Immature natural killer cell (primary cell): ENCODE results near the gene TSKU. TPM values are rescaled to one million over a fixed set of nuclear protein-coding genes. Genes with fewer than 3 reads are reported as not detected.
"Not testable (repeated sequence)": the region's sequence is repeated elsewhere in the genome, so short reads cannot be mapped to it uniquely, and the experiment has no call there.

ENCODE experiments used
- DNase-seq, 3 donors: peaks; one replicate each; pipeline ENCODE4 v3.0.0; 2022; ENCODE audit warnings: mixed read lengths in 1 of 3
- H3K27ac Mint-ChIP-seq, 6 donors: one replicate each; pipeline ENCODE4 v1.8.0; 2020; ENCODE audit warnings: mixed read lengths in 6 of 6, mild to moderate bottlenecking in 5 of 6, inconsistent platforms in 4 of 6, moderate library complexity in 3 of 6
- H3K27me3 Mint-ChIP-seq, 3 donors: one replicate each; pipeline ENCODE4 v1.8.0; 2020 to 2021; ENCODE audit warnings: low read depth in 3 of 3, mild to moderate bottlenecking in 3 of 3, mixed read lengths in 3 of 3, moderate library complexity in 3 of 3, inconsistent platforms in 1 of 3
- H3K36me3 Mint-ChIP-seq, 3 donors: one replicate each; pipeline ENCODE4 v1.8.0; 2020; ENCODE audit warnings: mixed read lengths in 3 of 3, inconsistent platforms in 2 of 3, mild to moderate bottlenecking in 2 of 3
- H3K4me1 Mint-ChIP-seq, 2 donors: one replicate each; pipeline ENCODE4 v1.8.0; 2020; ENCODE audit warnings: inconsistent platforms in 2 of 2, mild to moderate bottlenecking in 2 of 2, mixed read lengths in 2 of 2, moderate library complexity in 1 of 2
- H3K4me3 Mint-ChIP-seq, 5 donors: one replicate each; pipeline ENCODE4 v1.8.0; 2020; ENCODE audit warnings: mild to moderate bottlenecking in 5 of 5, mixed read lengths in 5 of 5, inconsistent platforms in 3 of 5, moderate library complexity in 3 of 5
- H3K9me3 Mint-ChIP-seq, 6 donors: one replicate each; pipeline ENCODE4 v1.8.0; 2020; ENCODE audit warnings: mild to moderate bottlenecking in 6 of 6, mixed read lengths in 6 of 6, inconsistent platforms in 4 of 6, moderate library complexity in 3 of 6
- polyA plus RNA-seq, 3 donors: library from polyadenylated mRNA; unstranded; fragments of 300-500 nt; fragmentation: Illumina TruSeq; gene quantifications; one replicate each; pipeline ENCODE4 v1.2.3, GENCODE V29; 2021

The TSKU gene
- polyA plus RNA-seq, 3 donors from 2014 or later: not detected

DNA sequence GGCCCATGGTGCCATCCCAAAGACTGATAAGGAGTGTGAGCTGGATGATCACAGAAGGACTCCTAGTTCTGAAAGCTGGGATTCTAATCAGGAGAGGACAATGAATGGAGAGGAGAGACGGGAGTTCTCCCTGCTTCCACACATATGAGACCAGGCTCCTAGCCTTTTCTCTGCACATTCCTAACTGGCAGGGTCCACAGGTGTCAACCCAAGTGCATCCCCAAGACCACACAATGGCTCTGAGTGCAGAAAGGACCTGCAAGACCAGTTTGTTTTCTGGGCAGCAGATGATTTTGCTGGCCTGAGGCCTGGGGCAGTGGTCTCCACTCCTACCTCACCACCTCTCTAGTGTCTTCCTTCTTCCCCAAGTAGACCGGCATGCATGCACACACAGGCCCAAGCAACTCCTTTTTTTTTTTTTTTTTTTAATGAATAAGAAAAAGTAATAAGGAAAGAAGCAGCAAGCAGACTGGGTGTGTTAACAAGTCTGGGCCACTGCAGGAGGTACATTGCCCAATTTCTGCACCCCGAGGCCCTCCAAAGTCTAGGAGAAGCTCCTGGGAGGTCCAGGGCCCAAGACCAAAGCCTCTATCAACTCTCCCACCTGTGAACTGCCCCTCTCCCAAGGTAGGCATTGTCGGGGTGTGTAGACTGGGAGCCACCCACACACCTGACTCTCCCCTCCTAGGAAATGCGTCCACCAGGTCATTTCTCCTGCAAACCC, 1.2 kb upstream of the TSKU start:
- Mint-ChIP-seq H3K36me3 (peaks cover 0 to 5% (median 5%) of the 10 kb centered on the region in 3 donors), H3K4me3 (no peak overlapping the region), H3K27me3 (peaks cover 13 to 22% (median 17%) of the 10 kb centered on the region in 3 donors)

DNA sequence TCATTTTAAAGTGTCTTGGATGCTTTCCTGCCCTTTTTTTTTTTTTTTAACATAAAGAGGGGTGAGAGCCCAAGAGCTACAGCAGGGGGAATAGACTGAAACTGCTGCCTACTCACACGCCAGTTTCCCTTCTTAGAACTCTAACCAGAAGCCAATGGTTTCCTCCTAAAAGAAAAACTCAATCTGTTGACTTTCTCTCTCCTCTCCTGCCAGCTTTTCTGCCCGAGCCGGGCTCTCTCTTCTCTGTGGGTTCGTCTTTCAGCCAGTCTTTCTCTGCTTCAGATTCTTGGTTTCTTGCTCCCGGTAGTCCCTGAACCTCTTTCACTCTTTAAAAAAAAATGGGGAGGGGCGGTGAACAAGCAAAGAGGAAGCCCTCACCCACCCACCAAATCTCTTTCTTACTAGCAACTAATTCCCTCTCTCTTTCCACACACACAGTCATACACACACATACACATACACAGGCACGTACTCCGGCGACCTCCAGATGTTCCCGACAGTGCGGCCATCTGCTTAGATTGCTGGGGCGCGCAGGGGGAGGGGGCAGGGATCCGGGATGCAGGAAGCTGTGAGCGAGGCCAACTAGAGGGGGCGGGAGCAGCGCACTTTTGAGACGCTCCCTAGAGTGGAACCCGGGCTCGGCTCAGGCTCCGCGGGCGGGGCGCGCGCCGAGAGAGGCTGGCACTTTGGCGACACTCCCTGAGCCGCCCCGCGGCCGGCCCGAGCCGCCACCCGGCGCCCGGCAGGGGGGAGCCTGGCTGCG, 444 bp upstream of the TSKU start:
- peak overlapping the region; percentile 46 to 70 (median 63) for H3K4me3 Mint-ChIP-seq
- H3K27me3 Mint-ChIP-seq: peaks cover 13 to 22% (median 16%) of the 10 kb centered on the region in 3 donors
- DNase-seq: no peak
- H3K4me1 Mint-ChIP-seq: peaks cover 6 to 9% of the 10 kb centered on the region in 2 donors
- no peak overlapping the region for H3K27ac Mint-ChIP-seq
- H3K36me3 Mint-ChIP-seq: no peaks in the 10 kb centered on the region
- peaks cover 0 to 4% (median 1%) of the 10 kb centered on the region in 6 donors for H3K9me3 Mint-ChIP-seq

More for the DNA sequence above, 1.2 kb upstream of the TSKU start:
- H3K4me1 Mint-ChIP-seq: peaks cover 6 to 9% of the 10 kb centered on the region in 2 donors
- DNase-seq: no peak
- peaks cover 5 to 11% (median 8%) of the 10 kb centered on the region in 6 donors for H3K9me3 Mint-ChIP-seq
- no peak overlapping the region for H3K27ac Mint-ChIP-seq

DNA sequence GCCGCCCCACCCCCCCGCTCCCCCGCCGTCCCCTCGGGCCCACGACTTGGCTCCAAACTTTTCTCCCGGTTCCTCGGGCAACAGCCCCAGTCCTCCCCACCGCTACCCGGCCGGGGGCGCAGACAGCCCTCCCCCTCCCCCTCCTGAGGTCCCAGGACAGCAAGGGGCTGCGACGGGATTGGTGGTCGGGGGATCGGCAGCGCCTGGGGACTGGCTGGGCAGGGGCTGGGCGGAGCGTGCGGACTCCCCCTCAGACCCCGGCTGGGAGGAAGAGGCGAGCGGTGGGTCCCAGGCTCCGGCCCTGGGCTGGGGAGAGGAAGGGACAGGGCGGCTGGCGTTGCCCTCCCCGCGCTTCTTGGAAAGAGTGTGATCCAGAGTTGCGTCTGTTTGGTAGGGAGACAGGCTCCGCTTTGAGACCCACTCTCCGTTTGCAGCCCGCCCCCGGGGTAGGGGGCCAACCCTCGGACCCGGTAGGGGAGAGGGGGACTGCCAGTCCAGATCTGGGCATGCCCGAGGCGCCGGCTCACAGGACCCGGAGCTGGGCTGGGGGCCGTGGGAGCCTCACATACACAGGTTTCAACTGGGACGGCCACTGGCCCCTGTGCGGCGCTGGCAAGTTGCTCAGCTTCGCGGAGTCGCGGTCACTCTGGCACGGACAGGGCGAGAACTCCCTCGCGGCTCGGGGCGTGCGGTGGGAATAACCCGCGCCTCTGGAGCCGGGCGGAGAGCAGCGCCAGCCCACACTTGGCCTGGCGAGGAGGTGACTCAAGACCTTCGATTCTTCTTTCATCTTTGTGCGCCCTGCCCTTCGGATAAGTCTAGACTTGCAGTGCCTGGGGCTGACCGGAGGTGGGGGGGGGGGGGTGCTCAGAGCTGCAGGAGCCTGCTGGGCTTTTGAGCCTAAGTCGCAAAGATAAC, 999 bp downstream of the TSKU start:
- peaks cover 11 to 20% (median 12%) of the 10 kb centered on the region in 3 donors for H3K27me3 Mint-ChIP-seq
- H3K4me3 Mint-ChIP-seq: peak overlapping the region in 1 of 5 donors; percentile 18
- H3K4me1 Mint-ChIP-seq: peaks cover 6 to 9% of the 10 kb centered on the region in 2 donors
- DNase-seq: no peak
- H3K27ac Mint-ChIP-seq: no peak overlapping the region
- no peaks in the 10 kb centered on the region for H3K9me3 Mint-ChIP-seq
- H3K36me3 Mint-ChIP-seq: no peaks in the 10 kb centered on the region

DNA sequence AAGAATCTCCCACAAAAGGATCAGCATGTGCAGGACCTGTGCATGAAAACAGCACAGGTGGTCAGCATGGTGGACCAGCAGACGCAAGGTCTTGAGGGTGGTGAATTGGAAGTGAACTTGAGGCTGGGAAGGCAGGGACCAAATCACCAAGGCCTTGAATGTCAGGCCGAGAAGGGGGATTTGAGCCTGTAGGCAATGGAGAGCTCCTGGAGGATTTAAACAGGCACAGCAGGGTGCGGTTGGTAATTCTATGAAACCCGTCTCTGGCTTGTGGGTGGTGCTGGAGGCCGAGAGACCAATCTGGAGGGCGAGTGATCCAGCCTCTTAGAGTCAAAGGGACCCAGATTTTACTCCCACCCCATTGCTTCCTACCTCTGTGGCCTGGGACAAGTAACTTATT, 2.4 kb downstream of the TSKU start:
- Mint-ChIP-seq H3K27ac (no peak overlapping the region), H3K4me3 (peak overlapping the region in 2 of 5 donors; percentile 8 to 18), H3K27me3 (peaks cover 7 to 23% (median 11%) of the 10 kb centered on the region in 3 donors), H3K36me3 (no peaks in the 10 kb centered on the region), H3K4me1 (peaks cover 6 to 9% of the 10 kb centered on the region in 2 donors), H3K9me3 (no peaks in the 10 kb centered on the region)
- DNase-seq: no peak

DNA sequence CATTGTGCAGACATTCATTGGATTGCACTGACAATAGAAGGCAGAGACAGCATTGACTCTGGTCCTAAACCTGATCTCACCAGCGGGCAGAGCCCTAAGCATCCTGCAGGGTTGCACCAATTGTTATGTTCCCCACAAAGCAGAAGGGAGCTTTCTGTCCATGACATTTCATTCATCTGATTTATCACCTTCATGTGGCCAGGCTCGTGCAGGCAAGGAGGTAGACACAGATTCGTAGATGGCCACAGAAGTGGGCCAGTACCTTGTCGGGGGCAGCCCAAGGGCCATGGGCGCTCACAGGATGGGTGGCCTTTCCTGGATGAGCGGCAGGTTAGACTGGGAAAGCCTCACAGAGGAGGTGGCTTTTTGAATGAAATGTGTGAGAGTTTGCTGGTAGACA, 2.9 kb downstream of the TSKU start:
- no peak for DNase-seq
- H3K4me3 Mint-ChIP-seq: peak overlapping the region in 2 of 5 donors; percentile 8 to 18
- no peak overlapping the region for H3K27ac Mint-ChIP-seq
- peaks cover 6 to 23% (median 11%) of the 10 kb centered on the region in 3 donors for H3K27me3 Mint-ChIP-seq
- no peaks in the 10 kb centered on the region for H3K36me3 Mint-ChIP-seq
- H3K4me1 Mint-ChIP-seq: peaks cover 6 to 9% of the 10 kb centered on the region in 2 donors
- H3K9me3 Mint-ChIP-seq: no peaks in the 10 kb centered on the region

DNA sequence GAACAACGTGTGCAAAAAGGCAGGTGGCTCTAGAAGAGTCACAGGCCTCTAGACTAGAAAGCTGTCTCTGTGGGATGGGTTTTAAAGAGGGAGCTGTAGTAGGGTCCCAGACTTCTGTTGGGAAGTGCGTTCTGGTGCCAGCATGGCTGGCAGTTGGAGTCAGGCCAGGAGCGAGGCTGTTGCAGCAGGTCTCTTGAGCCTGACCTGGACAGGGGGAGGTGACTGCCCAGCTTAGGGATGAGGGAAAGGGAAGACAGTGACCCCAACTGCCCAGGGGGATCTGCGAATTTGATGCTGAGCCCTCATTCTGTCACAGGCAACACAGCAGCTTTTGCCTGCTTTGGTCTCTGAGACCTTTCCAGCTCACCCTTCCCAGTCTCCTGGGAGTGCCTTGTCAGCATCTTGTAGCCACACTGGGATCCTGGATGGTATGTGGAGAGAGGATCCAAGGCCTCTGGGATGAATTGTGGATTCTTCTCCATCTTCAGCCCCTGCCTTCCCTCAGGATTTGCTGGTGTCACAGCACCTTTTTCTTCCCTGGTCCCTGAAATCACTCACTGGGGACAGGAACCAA, 3.4 kb downstream of the TSKU start:
- Mint-ChIP-seq H3K4me3 (no peak overlapping the region), H3K27ac (no peak overlapping the region), H3K27me3 (peaks cover 4 to 23% (median 11%) of the 10 kb centered on the region in 3 donors), H3K4me1 (peaks cover 6 to 9% of the 10 kb centered on the region in 2 donors), H3K9me3 (no peaks in the 10 kb centered on the region), H3K36me3 (no peaks in the 10 kb centered on the region)
- no peak for DNase-seq

DNA sequence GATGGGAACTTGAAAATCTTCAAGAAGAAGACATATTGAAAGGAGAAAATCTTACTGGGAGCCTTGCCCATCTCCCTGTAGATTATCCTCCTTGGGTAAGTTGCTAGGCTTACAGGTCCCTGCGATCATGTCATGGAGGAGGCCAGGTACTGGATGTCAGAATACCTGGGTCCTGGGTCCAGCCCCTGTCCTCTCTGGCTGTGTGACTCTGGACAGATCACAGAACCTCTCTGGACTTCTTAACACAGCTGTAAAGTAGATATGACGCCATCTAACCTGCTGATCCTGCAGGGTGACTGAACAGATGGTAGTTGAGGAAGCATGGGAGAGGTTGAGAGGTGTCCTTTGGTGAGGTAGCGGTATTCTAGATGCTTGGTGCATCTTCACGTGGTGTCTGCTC, 4.1 kb downstream of the TSKU start:
- H3K27ac Mint-ChIP-seq: no peak overlapping the region
- no peaks in the 10 kb centered on the region for H3K9me3 Mint-ChIP-seq
- no peaks in the 10 kb centered on the region for H3K36me3 Mint-ChIP-seq
- DNase-seq: no peak
- peaks cover 4 to 21% (median 4%) of the 10 kb centered on the region in 3 donors for H3K27me3 Mint-ChIP-seq
- H3K4me1 Mint-ChIP-seq: peaks cover 6 to 9% of the 10 kb centered on the region in 2 donors
- H3K4me3 Mint-ChIP-seq: no peak overlapping the region

DNA sequence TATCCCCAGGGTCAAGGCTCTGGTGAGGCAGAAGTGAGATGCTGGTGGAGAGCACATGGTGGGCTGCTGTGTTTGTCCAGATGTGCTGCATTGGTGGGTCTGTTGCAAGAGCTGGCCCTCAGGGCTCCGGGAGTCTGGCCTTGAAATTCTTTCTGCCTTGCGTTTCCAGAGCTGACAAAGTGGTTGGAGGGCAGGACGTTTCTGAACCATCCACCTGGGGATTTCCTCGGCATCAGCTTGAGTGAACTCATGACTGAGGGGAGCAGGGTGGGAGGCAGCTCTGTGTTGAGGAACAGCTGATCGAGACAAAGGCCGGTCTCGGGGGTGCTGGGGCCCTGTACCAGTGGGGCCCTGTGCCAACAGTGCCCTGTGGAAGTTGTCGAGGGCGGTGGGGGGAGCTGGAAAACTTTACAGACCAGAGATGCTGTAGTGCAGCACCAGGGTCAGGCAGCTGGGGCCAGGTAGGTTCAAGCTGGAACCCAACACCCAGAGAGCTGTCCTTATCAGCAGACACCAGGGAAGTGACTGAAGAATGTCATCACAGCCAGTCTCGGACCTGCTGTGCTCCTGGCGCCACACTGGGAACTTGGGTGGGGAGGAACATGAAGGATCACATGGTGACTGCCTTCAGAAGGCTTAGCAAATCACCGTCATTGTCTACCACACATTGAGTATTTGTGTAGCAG, 4.9 kb downstream of the TSKU start:
- H3K9me3 Mint-ChIP-seq: no peaks in the 10 kb centered on the region
- peaks cover 0 to 4% of the 10 kb centered on the region in 2 donors for H3K4me1 Mint-ChIP-seq
- H3K4me3 Mint-ChIP-seq: no peak overlapping the region
- no peak for DNase-seq
- no peaks in the 10 kb centered on the region for H3K36me3 Mint-ChIP-seq
- no peak overlapping the region for H3K27ac Mint-ChIP-seq
- H3K27me3 Mint-ChIP-seq: peaks cover 3 to 16% (median 4%) of the 10 kb centered on the region in 3 donors

DNA sequence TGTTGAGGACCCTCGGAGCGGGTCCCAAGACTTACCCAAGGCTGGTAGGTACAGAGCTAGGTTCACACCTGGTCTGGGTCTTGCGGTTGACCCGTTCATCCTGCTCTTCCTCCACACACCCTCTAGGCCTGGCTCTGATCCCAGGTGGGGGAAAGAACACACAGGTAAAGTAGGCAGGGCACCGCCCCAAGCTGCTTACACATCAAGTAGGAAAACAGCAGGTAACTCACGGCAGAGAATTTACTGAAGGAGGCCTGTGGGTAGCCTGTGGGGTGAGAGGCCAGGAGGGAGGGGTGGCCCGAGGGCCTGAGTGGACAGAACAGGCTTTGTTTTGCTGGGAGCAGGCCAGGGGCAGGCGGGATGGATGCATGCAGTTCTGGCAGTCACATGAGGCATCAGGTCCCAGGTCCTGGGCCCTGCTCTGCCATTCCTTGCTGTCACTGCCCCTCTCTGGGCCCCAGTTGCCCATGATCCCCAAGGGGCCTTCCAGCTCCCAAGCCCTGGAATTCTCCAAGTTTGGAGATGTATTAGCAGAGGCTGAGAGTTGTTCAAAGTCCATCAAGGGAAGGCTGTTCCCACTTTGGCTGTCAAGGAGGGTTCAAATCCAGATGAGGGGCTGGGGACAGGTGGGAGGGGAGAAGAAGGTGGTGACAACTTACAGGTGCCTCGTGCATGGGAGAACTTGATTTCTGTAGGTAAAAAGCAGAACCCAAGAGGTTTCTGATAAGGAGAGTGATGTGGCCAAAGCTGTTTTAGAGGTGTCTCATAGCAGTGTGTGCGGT, 5.7 kb downstream of the TSKU start:
- no peak for DNase-seq
- Mint-ChIP-seq H3K4me1 (peaks cover 0 to 4% of the 10 kb centered on the region in 2 donors), H3K27ac (no peak overlapping the region), H3K36me3 (no peaks in the 10 kb centered on the region), H3K9me3 (no peaks in the 10 kb centered on the region), H3K27me3 (peaks cover 3 to 16% (median 4%) of the 10 kb centered on the region in 3 donors), H3K4me3 (no peak overlapping the region)

DNA sequence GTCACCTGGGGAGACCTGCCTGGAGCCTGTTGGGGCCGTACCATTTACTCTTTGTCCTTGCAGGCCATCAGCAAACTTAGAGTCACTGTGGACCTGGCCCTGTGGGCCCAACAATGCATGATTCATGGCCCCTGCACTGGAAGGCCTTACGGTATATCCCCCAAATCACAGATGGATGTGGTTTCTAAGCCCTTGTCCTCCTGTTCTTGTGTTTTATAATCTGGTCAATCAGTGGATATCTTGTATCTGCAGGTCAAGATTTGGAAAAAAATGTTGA, 6.2 kb downstream of the TSKU start:
- Mint-ChIP-seq H3K9me3 (no peaks in the 10 kb centered on the region), H3K36me3 (no peaks in the 10 kb centered on the region), H3K4me1 (peaks cover 0 to 4% of the 10 kb centered on the region in 2 donors), H3K27me3 (peaks cover 3 to 16% (median 4%) of the 10 kb centered on the region in 3 donors), H3K27ac (no peak overlapping the region), H3K4me3 (no peak overlapping the region)
- DNase-seq: no peak

DNA sequence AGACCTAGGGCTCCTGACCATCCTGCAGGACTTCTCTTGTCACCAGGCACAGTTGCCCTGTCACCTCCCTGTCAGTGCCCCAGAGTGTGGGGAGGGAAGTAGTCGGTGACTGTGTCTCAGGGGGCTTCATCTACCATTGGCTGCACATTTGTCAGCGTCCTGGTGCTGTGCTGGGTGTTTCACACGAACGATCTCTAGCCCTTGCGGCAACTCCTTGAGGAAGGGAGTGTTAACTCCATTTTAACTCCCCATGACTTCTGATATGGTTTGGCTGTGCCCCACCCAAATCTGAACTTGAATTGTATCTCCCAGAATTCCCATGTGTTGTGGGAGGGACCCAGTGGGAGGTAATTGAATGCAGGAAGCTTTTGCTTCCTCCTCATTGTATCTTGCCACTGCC, 7.1 kb downstream of the TSKU start:
- no peak overlapping the region for H3K4me3 Mint-ChIP-seq
- H3K9me3 Mint-ChIP-seq: no peaks in the 10 kb centered on the region
- H3K36me3 Mint-ChIP-seq: no peaks in the 10 kb centered on the region
- H3K27me3 Mint-ChIP-seq: peaks cover under 1 to 11% (median 1%) of the 10 kb centered on the region in 3 donors
- H3K27ac Mint-ChIP-seq: no peak overlapping the region
- no peak for DNase-seq
- no peaks in the 10 kb centered on the region for H3K4me1 Mint-ChIP-seq

DNA sequence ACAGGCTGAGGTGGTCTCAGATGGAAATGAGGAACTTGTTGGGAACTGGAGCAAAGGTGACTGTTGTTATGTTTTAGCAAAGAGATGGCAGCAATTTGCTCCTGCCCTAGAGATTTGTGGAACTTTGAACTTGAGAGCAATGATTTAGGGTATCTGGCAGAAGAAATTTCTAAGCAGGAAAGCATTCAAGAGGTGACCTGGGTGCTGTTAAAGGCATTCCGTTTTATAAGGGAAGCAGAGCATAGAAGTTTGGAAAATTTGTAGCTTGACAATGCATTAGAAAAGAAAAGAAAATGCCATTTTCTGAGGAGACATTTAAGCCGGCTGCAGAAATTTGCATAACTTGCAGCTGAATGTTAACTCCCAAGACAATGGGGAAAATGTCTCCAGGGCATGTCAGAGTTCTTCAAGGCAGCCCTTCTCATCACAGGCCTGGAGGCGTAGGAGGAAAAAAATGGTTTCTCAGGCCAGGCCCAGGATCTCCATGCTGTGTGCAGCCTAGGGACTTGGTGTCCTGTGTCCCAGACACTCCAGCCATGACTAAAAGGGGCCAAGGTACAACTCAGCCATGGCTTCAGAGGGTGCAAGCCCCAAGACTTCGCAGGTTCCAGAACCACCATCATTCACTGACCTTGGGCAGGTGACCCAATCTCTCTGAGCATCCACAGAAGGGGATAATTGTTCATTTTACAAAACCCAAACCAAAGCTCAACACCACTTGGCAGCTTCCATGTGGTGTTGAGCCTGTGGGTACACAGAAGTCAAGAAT, 8.0 kb downstream of the TSKU start:
- H3K4me1 Mint-ChIP-seq, H3K36me3 Mint-ChIP-seq, H3K4me3 Mint-ChIP-seq, H3K27ac Mint-ChIP-seq, H3K9me3 Mint-ChIP-seq, H3K27me3 Mint-ChIP-seq, DNase-seq: not testable (repeated sequence)
